Measurements from ENCODE around the gene PRR23E.

The PRR23E gene

GRCh38 chr3:127185962-127186674 lies 6.8 kb upstream of the PRR23E start:
- DNase-seq = no peak

- DNase-seq = no peak
These were observed 5.6 kb upstream of the PRR23E start for GRCh38 chr3:127187316-127187715.

- DNase-seq = no peak
These were observed 410 bp downstream of the PRR23E start for GRCh38 chr3:127193341-127193740.

GRCh38 chr3:127193775-127194174 lies 844 bp downstream of the PRR23E start:
- no peak for DNase-seq

- no peak for DNase-seq
These were observed 1.8 kb downstream of the PRR23E start for GRCh38 chr3:127194601-127195187.

GRCh38 chr3:127195417-127195816 lies 2.5 kb downstream of the PRR23E start:
- DNase-seq = no peak

GRCh38 chr3:127196002-127196401 lies 3.1 kb downstream of the PRR23E start:
- DNase-seq = no peak

GRCh38 chr3:127196466-127197299 lies 3.8 kb downstream of the PRR23E start:
- no peak for DNase-seq

- DNase-seq = no peak
These were observed 4.6 kb downstream of the PRR23E start for GRCh38 chr3:127197300-127198189.

- DNase-seq = no peak
These were observed 7.3 kb downstream of the PRR23E start for GRCh38 chr3:127200086-127200691.

- no peak for DNase-seq
These were observed 10.1 kb downstream of the PRR23E start for GRCh38 chr3:127203024-127203423.

GRCh38 chr3:127204841-127205582 lies 12.1 kb downstream of the PRR23E start:
- DNase-seq = no peak

GRCh38 chr3:127206154-127206553 lies 13.2 kb downstream of the PRR23E start:
- DNase-seq = no peak

- no peak for DNase-seq
These were observed 13.9 kb downstream of the PRR23E start for GRCh38 chr3:127206611-127207516.

- DNase-seq = no peak
These were observed 15.0 kb downstream of the PRR23E start for GRCh38 chr3:127207727-127208482.

- no peak for DNase-seq
These were observed 15.7 kb downstream of the PRR23E start for GRCh38 chr3:127208483-127209100.

- no peak for DNase-seq
These were observed 16.4 kb downstream of the PRR23E start for GRCh38 chr3:127209155-127209839.

GRCh38 chr3:127209840-127210653 lies 17.1 kb downstream of the PRR23E start:
- no peak for DNase-seq
